OCI-LY7 (cell line): ENCODE data around the gene ZNF445. TPM values are rescaled to one million over a fixed set of nuclear protein-coding genes. Genes with fewer than 3 reads are reported as not detected.

Experiments
- BruUV-seq: library from RNA; stranded (reverse); fragments of 400-500 nt; replicated peaks from 2 replicates; lab custom pipeline; 2021; lab: Mats Ljungman, UMichigan
- CTCF ChIA-PET: fragments of 300-600 bp; sonication (Branson Sonifier 250); formaldehyde crosslinking; loops from one replicate; lab custom pipeline; 2022; ENCODE audit warnings: antibody characterized with exemption; ENCODE audit not compliant: unreplicated experiment; lab: Charles Lee
- POLR2A ChIA-PET: fragments of 300-600 bp; sonication (Branson Sonifier 250); formaldehyde crosslinking; loops from one replicate; lab custom pipeline; 2022; ENCODE audit warnings: antibody characterized with exemption; lab: Charles Lee
- DNase-seq: peaks from one replicate; pipeline ENCODE4 v3.0.0-alpha.2; 2015; ENCODE audit warnings: low spot score
- H2AFZ ChIP-seq: fragments of 200-600 bp; sonication (generic), shearing (Covaris generic); 2 replicates; pipeline ENCODE4 v1.6.1; 2014; ENCODE audit warnings: mild to moderate bottlenecking, antibody characterized with exemption, low read length, moderate library complexity
- H3K27ac ChIP-seq: fragments of 200-600 bp; sonication (generic); 2 replicates; pipeline ENCODE4 v1.5.1; 2014; ENCODE audit warnings: mixed run types, low read depth, mild to moderate bottlenecking, moderate library complexity, low read length, inconsistent platforms; ENCODE audit not compliant: poor library complexity, severe bottlenecking
- H3K36me3 ChIP-seq: fragments of 200-600 bp; sonication (generic); 2 replicates; pipeline ENCODE4 v1.6.1; 2014; ENCODE audit warnings: mild to moderate bottlenecking, antibody characterized with exemption, low read length, moderate library complexity, mixed read lengths; ENCODE audit not compliant: insufficient read depth
- H3K4me1 ChIP-seq: fragments of 200-600 bp; sonication (generic); 2 replicates; pipeline ENCODE4 v1.5.1; 2014; ENCODE audit warnings: mild to moderate bottlenecking, low read length; ENCODE audit not compliant: insufficient read depth, poor library complexity, severe bottlenecking
- H3K4me2 ChIP-seq: fragments of 200-600 bp; sonication (generic); 2 replicates; pipeline ENCODE4 v1.6.1; 2014; ENCODE audit warnings: mild to moderate bottlenecking, low read length
- H3K4me3 ChIP-seq: fragments of 200-600 bp; sonication (generic); 2 replicates; pipeline ENCODE4 v1.5.1; 2014; ENCODE audit warnings: mild to moderate bottlenecking, low read depth, low read length; ENCODE audit not compliant: poor library complexity, severe bottlenecking
- H3K79me2 ChIP-seq: fragments of 200-600 bp; sonication (generic); 2 replicates; pipeline ENCODE4 v1.6.1; 2016; ENCODE audit warnings: low read depth, mild to moderate bottlenecking, low read length, moderate library complexity, mixed read lengths; ENCODE audit not compliant: insufficient read depth
- H3K9me2 ChIP-seq: fragments of 200-600 bp; sonication (generic); 2 replicates; pipeline ENCODE4 v1.6.1; 2016; ENCODE audit warnings: mild to moderate bottlenecking, low read length, mixed read lengths; ENCODE audit not compliant: insufficient read depth
- H3K9me3 ChIP-seq: fragments of 200-600 bp; sonication (generic); 2 replicates; pipeline ENCODE4 v1.6.1; 2014; ENCODE audit warnings: mild to moderate bottlenecking, mixed run types, low read length, mixed read lengths
- H4K20me1 ChIP-seq: fragments of 200-600 bp; sonication (generic); 2 replicates; pipeline ENCODE4 v1.6.1; 2014; ENCODE audit warnings: mild to moderate bottlenecking, antibody characterized with exemption, low read length, moderate library complexity, mixed read lengths; ENCODE audit not compliant: insufficient read depth
- EZH2phosphoT487 ChIP-seq: fragments of 200-600 bp; sonication (generic); IDR thresholded peaks from 2 replicates; pipeline ENCODE4 v1.6.1; 2018; ENCODE audit warnings: low read depth, borderline replicate concordance, mild to moderate bottlenecking, mixed run types, antibody characterized with exemption, low read length, moderate library complexity, mixed read lengths
- intact Hi-C: fragments of 100-400 bp; cut with micrococcal nuclease; formaldehyde crosslinking; loops from one replicate; pipeline ENCODE4 v1.10.0; 2022; ENCODE audit not compliant: unreplicated experiment
- total RNA-seq, 2 experiments: library from RNA; depleted of rRNA in 1 of 2; stranded (reverse); fragments of >200 nt in 1 of 2; shearing (Covaris generic) in 1 of 2; gene quantifications; 2 replicates each; pipeline ENCODE4 v1.2.3, GENCODE V29; 2014 to 2022
- TF ChIP-seq, protein P1 (sequence below): fragments of 200-600 bp; sonication (generic); conservative IDR thresholded peaks from 2 replicates; pipeline ENCODE4 v1.5.1; 2014; ENCODE audit warnings: mild to moderate bottlenecking, antibody characterized with exemption, low read length, moderate library complexity, mixed read lengths

Gene ZNF445
- total RNA-seq, 2 experiments from 2014 or later, result 3.4 to 11.7 TPM

DNA sequence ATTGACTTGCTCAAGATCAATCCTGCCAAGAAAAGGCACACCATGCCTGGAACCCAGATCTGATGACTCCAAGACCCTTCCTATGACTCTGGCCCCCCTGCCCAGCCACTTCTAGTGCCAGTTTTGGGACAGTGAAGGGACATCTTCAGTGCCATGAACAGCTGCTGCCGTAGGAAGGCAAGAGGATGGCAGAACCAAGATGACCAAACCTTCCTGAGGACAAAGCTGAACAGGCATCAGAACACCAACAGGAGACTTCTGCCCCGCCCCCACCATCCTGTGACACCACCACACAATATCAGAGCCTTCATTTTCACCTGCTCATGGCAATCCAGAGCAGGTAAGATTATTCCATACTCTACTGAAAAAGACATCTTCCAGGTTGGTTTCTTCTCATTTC, 33.0 kb downstream of the ZNF445 start:
- Histone ChIP-seq H3K4me2 (no peak overlapping the region), H4K20me1 (no peaks in the 10 kb centered on the region), H3K36me3 (peaks cover 19% of the 10 kb centered on the region), H3K27ac (no peak overlapping the region), H3K9me2 (no peaks in the 10 kb centered on the region), H3K9me3 (no peaks in the 10 kb centered on the region), H3K4me3 (no peak overlapping the region), H3K4me1 (peaks cover 11% of the 10 kb centered on the region), H3K79me2 (no peaks in the 10 kb centered on the region), H2AFZ (no peak overlapping the region)
- TF ChIP-seq, protein P1, sequence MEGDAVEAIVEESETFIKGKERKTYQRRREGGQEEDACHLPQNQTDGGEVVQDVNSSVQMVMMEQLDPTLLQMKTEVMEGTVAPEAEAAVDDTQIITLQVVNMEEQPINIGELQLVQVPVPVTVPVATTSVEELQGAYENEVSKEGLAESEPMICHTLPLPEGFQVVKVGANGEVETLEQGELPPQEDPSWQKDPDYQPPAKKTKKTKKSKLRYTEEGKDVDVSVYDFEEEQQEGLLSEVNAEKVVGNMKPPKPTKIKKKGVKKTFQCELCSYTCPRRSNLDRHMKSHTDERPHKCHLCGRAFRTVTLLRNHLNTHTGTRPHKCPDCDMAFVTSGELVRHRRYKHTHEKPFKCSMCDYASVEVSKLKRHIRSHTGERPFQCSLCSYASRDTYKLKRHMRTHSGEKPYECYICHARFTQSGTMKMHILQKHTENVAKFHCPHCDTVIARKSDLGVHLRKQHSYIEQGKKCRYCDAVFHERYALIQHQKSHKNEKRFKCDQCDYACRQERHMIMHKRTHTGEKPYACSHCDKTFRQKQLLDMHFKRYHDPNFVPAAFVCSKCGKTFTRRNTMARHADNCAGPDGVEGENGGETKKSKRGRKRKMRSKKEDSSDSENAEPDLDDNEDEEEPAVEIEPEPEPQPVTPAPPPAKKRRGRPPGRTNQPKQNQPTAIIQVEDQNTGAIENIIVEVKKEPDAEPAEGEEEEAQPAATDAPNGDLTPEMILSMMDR, result no peak
- no peak for TF ChIP-seq EZH2phosphoT487
- POLR2A ChIA-PET, result no interaction called here
- CTCF ChIA-PET, result no interaction called here
- no TSS peak for BruUV-seq
- no peak for DNase-seq
- intact Hi-C loops, result no loop called here

DNA sequence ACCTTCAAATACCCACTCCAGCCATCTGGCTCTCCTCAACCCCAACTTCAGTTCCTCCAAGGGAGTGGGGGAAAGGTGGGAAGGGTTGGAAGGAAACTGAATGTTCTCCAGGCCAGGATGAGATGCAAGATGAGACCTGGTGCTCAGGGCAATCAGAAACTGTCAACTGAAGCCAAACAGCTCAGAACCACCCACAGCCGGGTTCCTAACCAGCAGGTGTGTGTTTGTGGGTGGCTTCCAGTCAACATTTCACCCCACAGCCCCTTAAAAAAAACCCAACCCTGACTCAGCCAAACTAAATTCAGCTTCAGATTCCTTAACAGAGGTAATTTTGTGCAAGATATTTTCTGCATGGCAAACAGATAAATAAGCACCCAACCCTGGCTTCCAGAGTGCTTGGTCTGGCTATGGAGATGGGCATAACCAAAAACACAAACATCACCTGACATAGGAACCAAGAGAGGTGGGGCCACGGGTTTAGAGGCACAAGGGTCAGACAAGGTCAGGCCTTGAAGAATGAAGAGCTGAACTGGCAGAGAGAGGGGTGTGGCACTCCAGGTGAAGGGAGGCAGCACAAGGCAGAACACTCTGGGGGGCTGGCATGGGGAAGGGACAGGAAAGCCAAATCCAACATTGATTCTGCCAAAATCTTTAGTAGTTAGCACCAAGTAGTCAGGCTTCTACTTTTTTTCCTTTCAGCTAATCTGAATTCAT, 34.7 kb downstream of the ZNF445 start:
- DNase-seq, result no peak
- Histone ChIP-seq H3K27ac (no peak overlapping the region), H3K4me2 (no peak overlapping the region), H3K9me2 (no peaks in the 10 kb centered on the region), H3K79me2 (no peaks in the 10 kb centered on the region), H3K4me3 (no peak overlapping the region), H3K4me1 (peaks cover 14% of the 10 kb centered on the region), H4K20me1 (no peaks in the 10 kb centered on the region), H3K36me3 (peaks cover 3% of the 10 kb centered on the region; the same call in 1 of the 2 replicates), H3K9me3 (no peaks in the 10 kb centered on the region), H2AFZ (no peak overlapping the region)
- BruUV-seq, result no TSS peak
- TF ChIP-seq EZH2phosphoT487, result no peak
- TF ChIP-seq, protein P1, result no peak
- intact Hi-C loops, result no loop called here
- CTCF ChIA-PET, result no interaction called here
- POLR2A ChIA-PET, result interaction anchor here (0.6 kb wide), 1 partner anchor 17 kb away, joined by 3 read pairs; no protein-coding TSS in a partner anchor
